Measurements from ENCODE around the gene MGAM2.

GRCh38 chr7:142181211-142181610 lies 69.7 kb downstream of the MGAM2 start:
- no peak for TF ChIP-seq CTCF (conservative IDR thresholded peaks at IDR 0.05)
- no peak for TF ChIP-seq ZFX (IDR thresholded peaks at IDR 0.05)
